Muscle layer of duodenum (tissue), 2 donors: ENCODE results near the gene OR4C13.
"Not testable (repeated sequence)": the region's sequence is repeated elsewhere in the genome, so short reads cannot be mapped to it uniquely, and the experiment has no call there.

ENCODE experiments used
- H3K27ac ChIP-seq: one replicate; pipeline ENCODE4 v1.7.0; 2013; ENCODE audit warnings: mild to moderate bottlenecking, low read length
- H3K27me3 ChIP-seq: one replicate; pipeline ENCODE4 v1.7.0; 2013; ENCODE audit warnings: low read depth, mild to moderate bottlenecking, control low read depth, low read length
- H3K36me3 ChIP-seq, 2 donors: one replicate each; pipeline ENCODE4 v1.7.0; 2013; ENCODE audit warnings: low read length in 2 of 2, control low read depth in 1 of 2, mild to moderate bottlenecking in 1 of 2; ENCODE audit not compliant: insufficient read depth in 2 of 2, control insufficient read depth in 1 of 2
- H3K4me1 ChIP-seq, 2 donors: one replicate each; pipeline ENCODE4 v1.7.0; 2013; ENCODE audit warnings: low read length in 2 of 2, mild to moderate bottlenecking in 2 of 2, control low read depth in 1 of 2, moderate library complexity in 1 of 2; ENCODE audit not compliant: insufficient read depth in 2 of 2, control insufficient read depth in 1 of 2
- H3K4me3 ChIP-seq, 2 donors: one replicate each; pipeline ENCODE4 v1.7.0; 2013; ENCODE audit warnings: low read length in 2 of 2, low read depth in 1 of 2, mild to moderate bottlenecking in 1 of 2
- H3K9me3 ChIP-seq, 2 donors: one replicate each; pipeline ENCODE4 v1.7.0; 2013; ENCODE audit warnings: low read length in 2 of 2, control low read depth in 1 of 2, mild to moderate bottlenecking in 1 of 2; ENCODE audit not compliant: control insufficient read depth in 1 of 2
- donor health status: healthy.

OR4C13 gene

DNA sequence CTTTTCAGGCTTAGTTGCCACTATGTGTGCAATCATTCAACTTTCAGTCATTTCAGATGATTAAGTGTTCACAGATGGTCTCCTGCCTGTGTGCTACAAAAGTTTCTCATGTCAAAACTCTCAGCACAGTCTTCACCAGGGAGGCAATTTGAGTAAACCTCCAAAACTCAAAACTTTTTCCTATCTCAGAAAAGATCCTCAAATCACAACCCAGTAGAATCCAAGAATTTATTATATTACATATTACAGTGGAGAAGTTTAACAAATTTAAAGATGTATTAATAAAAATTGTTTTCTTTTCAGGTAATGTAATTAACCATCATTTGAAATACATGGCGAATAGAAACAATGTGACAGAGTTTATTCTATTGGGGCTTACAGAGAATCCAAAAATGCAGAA lies at the start of gene OR4C13:
Gene OR4C13, plus strand, starts transcription at position 301 of the 400 bp plus-strand sequence. Its CDS starts 32 bp downstream, at position 333.
- Histone ChIP-seq H3K4me3 (no peak within 1 kb of the TSS), H3K4me1 (no peaks in the 10 kb centered on the region), H3K9me3 (peaks cover 0 to 5% of the 10 kb centered on the region in 2 donors), H3K36me3 (no peaks in the 10 kb centered on the region), H3K27me3 (no peaks in the 10 kb centered on the region), H3K27ac (no peak within 1 kb of the TSS)

DNA sequence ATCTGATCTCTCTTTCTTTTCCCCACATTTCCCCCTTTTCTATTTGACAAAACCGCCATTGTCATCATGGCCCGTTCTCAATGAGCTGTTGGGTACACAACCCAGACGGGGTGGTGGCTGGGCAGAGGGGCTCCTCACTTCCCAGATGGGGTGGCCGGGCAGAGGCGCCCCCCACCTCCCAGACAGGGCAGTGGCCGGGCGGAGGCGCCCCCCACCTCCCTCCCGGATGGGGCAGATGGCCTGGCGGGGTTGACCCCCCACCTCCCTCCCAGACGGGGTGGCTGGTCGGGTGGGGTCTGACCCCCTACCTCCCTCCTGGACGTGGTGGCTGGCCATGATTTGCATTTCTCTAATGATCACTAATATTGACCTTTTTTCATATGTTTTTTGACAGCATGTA lies 40.7 kb upstream of the OR4C13 start:
- H3K36me3 ChIP-seq, H3K27ac ChIP-seq, H3K4me3 ChIP-seq, H3K4me1 ChIP-seq, H3K9me3 ChIP-seq, H3K27me3 ChIP-seq: not testable (repeated sequence)

DNA sequence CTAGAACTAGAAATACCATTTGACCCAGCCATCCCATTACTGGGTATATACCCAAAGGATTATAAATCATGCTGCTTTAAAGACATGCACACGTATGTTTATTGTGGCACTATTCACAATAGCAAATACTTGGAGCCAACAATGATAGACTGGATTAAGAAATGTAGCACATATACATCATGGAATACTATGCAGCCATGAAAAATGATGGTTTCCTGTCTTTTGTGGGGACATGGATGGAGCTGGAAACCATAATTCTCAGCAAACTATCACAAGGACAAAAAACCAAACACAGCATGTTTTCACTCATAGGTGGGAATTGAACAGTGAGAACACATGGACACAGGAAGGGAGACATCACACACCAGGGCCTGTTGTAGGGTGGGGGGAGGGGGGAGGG lies 3.5 kb upstream of the OR4C13 start:
- not testable (repeated sequence) for H3K36me3 ChIP-seq, H3K4me1 ChIP-seq, H3K9me3 ChIP-seq, H3K4me3 ChIP-seq, H3K27me3 ChIP-seq, H3K27ac ChIP-seq

DNA sequence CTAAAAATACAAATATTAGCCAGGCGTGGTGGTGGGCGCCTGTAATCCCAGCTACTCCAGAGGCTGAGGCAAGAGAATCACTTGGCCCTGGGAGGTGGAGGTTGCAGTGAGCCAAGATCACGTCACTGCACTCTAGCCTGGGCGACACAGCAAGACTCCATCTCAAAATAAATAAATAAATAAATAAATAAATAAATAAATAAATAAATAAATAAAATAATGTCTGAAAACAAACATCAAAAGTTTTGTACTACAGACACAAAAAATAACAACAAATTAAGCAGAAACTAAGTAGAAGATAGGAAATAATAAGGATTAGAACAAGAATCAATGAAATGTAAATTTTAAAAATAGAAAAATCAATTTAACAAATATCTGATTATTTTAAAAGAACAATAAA lies 21.2 kb downstream of the OR4C13 start:
- H3K4me3 ChIP-seq, H3K9me3 ChIP-seq, H3K27me3 ChIP-seq, H3K36me3 ChIP-seq, H3K4me1 ChIP-seq, H3K27ac ChIP-seq: not testable (repeated sequence)

DNA sequence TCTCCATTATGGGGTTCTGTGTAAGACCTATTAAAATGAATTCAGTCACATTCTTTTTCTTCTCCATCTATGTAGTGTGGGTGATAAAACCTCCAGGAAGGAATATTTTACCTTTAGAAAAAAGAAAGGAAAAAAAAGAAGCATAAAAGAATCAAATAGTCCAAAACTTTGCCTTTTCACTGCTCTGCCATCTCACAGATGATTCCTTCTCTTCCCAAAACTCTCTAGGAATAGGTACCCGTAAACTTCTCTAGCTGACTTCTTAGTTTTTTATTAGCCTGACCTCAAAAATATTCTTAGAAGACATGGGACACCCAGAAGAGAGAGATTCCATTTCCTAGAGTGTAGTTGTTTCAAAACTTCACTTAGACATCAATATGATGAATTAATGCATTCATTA lies 30.2 kb downstream of the OR4C13 start, which contains the start of gene OR4C12:
Gene OR4C12, minus strand, starts transcription at position 101 of the 400 bp plus-strand sequence. Its CDS starts 34 bp downstream, at position 67.
- H3K4me1 ChIP-seq, H3K9me3 ChIP-seq, H3K27me3 ChIP-seq, H3K4me3 ChIP-seq, H3K36me3 ChIP-seq, H3K27ac ChIP-seq: not testable (repeated sequence)

DNA sequence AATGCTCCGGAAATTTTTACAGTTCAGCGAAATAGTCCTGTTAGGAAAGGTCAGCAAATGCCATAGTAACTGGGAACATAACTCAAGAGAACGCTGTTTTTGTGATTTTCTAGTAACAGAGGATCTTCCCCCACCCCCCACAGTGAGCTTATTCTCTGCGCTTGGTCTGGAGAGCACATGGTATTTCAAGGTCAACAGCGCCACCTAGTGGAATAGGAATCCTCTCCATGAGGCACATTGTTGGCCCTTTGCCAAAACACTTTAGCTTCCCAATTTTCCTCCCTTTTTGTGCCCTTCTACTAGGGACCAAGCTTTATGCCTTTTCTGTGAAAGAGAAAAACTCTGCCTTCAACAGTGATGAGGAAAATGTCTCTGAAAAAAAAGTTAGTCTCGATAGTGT lies 43.4 kb downstream of the OR4C13 start:
- Histone ChIP-seq H3K4me3 (no peak overlapping the region), H3K4me1 (no peaks in the 10 kb centered on the region), H3K36me3 (no peaks in the 10 kb centered on the region), H3K27me3 (no peaks in the 10 kb centered on the region), H3K9me3 (peaks cover 0 to 23% of the 10 kb centered on the region in 2 donors), H3K27ac (no peak overlapping the region)
